ENCODE results near the gene ZIC1. TPM values are rescaled to one million over a fixed set of nuclear protein-coding genes. Genes with fewer than 3 reads are reported as not detected.

The ZIC1 gene
- polyA plus RNA-seq, 10 donors: 7.6 to 55.9 (median 40.3) TPM

GRCh38 chr3:147377412-147378367 is 31.5 kb upstream of the ZIC1 start:
- DNase-seq: no peak

GRCh38 chr3:147379651-147380050 is 29.5 kb upstream of the ZIC1 start:
- DNase-seq: no peak

GRCh38 chr3:147380387-147380951 is 28.7 kb upstream of the ZIC1 start:
- DNase-seq: no peak

GRCh38 chr3:147380977-147381376 is 28.2 kb upstream of the ZIC1 start:
- no peak for DNase-seq

- DNase-seq: no peak
Measured at GRCh38 chr3:147381596-147381995, 27.6 kb upstream of the ZIC1 start.

GRCh38 chr3:147383617-147384016 is 25.5 kb upstream of the ZIC1 start:
- DNase-seq: no peak

- no peak for DNase-seq
Measured at GRCh38 chr3:147384210-147385058, 24.7 kb upstream of the ZIC1 start.

- DNase-seq: no peak
Measured at GRCh38 chr3:147385059-147386012, 23.8 kb upstream of the ZIC1 start.

GRCh38 chr3:147387291-147387884 is 21.8 kb upstream of the ZIC1 start:
- DNase-seq: no peak

- DNase-seq: no peak
Measured at GRCh38 chr3:147387885-147388699, 21.1 kb upstream of the ZIC1 start.

- DNase-seq: peak in 1 of 3 donors; percentile 45
Measured at GRCh38 chr3:147388700-147389580, 20.2 kb upstream of the ZIC1 start.

- DNase-seq: no peak
Measured at GRCh38 chr3:147389717-147390116, 19.4 kb upstream of the ZIC1 start.

- peak in 1 of 3 donors; percentile 57 for DNase-seq
Measured at GRCh38 chr3:147390589-147391569, 18.3 kb upstream of the ZIC1 start.

GRCh38 chr3:147391781-147392624 is 17.2 kb upstream of the ZIC1 start:
- peak; percentile 83 to 86 (median 84) for DNase-seq

- DNase-seq: no peak
Measured at GRCh38 chr3:147392625-147392946, 16.6 kb upstream of the ZIC1 start.

GRCh38 chr3:147393261-147393942 is 15.8 kb upstream of the ZIC1 start:
- peak; percentile 63 to 81 (median 80) for DNase-seq
